Breast epithelium (tissue), 3 donors: ENCODE results near the gene ANGEL1.

Source experiments
- POLR2A ChIP-seq: fragments of 450-650 bp; IDR thresholded peaks from one replicate; pipeline ENCODE4 v1.6.1; 2016; ENCODE audit warnings: antibody characterized with exemption, mild to moderate bottlenecking, moderate library complexity
- TF ChIP-seq, protein P1 (sequence below), 3 donors: fragments of 450-650 bp; IDR thresholded peaks; one replicate each; pipeline ENCODE4 v1.5.1; 2016 to 2017; ENCODE audit warnings: antibody characterized with exemption in 3 of 3, mild to moderate bottlenecking in 3 of 3, moderate library complexity in 3 of 3

- TF ChIP-seq, protein P1, sequence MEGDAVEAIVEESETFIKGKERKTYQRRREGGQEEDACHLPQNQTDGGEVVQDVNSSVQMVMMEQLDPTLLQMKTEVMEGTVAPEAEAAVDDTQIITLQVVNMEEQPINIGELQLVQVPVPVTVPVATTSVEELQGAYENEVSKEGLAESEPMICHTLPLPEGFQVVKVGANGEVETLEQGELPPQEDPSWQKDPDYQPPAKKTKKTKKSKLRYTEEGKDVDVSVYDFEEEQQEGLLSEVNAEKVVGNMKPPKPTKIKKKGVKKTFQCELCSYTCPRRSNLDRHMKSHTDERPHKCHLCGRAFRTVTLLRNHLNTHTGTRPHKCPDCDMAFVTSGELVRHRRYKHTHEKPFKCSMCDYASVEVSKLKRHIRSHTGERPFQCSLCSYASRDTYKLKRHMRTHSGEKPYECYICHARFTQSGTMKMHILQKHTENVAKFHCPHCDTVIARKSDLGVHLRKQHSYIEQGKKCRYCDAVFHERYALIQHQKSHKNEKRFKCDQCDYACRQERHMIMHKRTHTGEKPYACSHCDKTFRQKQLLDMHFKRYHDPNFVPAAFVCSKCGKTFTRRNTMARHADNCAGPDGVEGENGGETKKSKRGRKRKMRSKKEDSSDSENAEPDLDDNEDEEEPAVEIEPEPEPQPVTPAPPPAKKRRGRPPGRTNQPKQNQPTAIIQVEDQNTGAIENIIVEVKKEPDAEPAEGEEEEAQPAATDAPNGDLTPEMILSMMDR (IDR thresholded peaks at IDR 0.05) = no peak
- no peak for TF ChIP-seq POLR2A
These were observed 29.7 kb downstream of the ANGEL1 start for GRCh38 chr14:76782885-76783566.
